ENCODE data around the gene ATP1A2. TPM values are rescaled to one million over a fixed set of nuclear protein-coding genes. Genes with fewer than 3 reads are reported as not detected.

The ATP1A2 gene
- total and polyA plus RNA-seq, 3 donors from 2014 or later = 13.2 to 27.9 (median 14.2) TPM

DNA sequence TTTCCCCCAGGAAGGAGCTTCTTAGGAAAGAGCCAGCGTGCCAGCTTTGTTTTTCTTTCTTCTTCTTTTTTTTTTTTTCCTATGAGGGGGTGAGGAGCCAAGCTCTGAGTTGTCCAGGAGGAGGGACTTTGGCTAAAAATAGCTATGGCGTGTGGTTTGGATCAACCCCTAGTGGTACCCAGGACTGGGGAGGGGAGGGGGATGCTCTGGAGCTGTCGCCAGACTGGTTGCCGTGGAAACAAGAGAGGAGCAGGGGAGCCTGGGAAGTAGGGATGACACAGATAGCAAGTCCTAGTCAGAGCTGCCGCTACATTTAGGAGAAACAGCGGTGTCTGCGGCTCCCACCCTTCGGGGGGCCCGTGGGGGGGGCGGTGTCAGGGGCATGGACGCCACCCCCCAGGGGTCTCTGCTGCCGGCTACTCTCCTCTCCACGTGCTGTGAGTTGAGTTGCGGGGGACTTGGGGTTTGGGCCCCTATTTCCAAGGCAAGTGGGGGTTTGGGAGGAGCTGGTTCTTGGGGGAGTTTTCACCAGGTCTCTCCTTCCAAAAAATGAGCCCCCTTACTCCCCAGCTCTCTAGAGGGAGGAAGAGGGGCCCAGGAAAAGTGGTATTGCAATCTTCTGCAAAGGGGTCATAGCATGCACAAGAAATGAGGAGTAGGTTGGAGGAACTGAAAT is 34.2 kb upstream of the ATP1A2 start, which contains the start of gene KCNJ9:
TSS of gene KCNJ9 (plus strand) at position 278 of the 676 bp plus-strand sequence. CDS start 2,493 bp downstream, outside the sequence.
- Histone ChIP-seq H3K36me3 (ENCODE audit: low read depth, missing control alignments) (no peaks in the 10 kb centered on the region), H3K27me3 (no peaks in the 10 kb centered on the region), H3K4me1 (no peaks in the 10 kb centered on the region), H3K27ac (no peak within 1 kb of the TSS), H3K4me3 (no peak within 1 kb of the TSS), H3K9me3 (no peaks in the 10 kb centered on the region)
- 33 to 34% methylated on average over 13 to 14 of the region's 14 CpGs for WGBS, 2 donors
- no peak for DNase-seq
- intact Hi-C loops (cut with DNase I; ENCODE audit: low total_unique reads) = no loop called here
- TF ChIP-seq, protein P1, sequence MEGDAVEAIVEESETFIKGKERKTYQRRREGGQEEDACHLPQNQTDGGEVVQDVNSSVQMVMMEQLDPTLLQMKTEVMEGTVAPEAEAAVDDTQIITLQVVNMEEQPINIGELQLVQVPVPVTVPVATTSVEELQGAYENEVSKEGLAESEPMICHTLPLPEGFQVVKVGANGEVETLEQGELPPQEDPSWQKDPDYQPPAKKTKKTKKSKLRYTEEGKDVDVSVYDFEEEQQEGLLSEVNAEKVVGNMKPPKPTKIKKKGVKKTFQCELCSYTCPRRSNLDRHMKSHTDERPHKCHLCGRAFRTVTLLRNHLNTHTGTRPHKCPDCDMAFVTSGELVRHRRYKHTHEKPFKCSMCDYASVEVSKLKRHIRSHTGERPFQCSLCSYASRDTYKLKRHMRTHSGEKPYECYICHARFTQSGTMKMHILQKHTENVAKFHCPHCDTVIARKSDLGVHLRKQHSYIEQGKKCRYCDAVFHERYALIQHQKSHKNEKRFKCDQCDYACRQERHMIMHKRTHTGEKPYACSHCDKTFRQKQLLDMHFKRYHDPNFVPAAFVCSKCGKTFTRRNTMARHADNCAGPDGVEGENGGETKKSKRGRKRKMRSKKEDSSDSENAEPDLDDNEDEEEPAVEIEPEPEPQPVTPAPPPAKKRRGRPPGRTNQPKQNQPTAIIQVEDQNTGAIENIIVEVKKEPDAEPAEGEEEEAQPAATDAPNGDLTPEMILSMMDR (IDR thresholded peaks at IDR 0.05) = no peak
- TF ChIP-seq POLR2A (IDR thresholded peaks at IDR 0.05) = no peak

DNA sequence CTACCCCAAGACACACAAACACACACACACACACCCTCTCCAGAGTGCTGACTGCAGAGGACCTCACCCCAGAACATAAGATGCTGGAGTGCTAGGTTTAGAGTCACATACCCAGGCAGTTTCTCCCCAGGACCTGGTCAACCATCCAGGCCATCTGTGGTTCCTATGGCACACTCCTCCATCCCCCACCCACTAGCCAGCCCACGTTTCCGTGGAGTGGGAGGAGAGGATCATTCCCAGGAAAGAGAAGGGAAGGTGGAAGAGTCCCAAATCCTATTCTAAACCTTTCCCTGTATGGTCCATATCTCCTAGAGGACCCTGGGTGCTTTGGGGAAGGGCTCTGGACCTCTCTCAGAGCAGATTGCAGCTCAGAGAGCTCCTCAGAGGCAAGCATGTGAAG is 33.1 kb upstream of the ATP1A2 start:
- intact Hi-C loops (cut with DNase I; ENCODE audit: low total_unique reads) = no loop called here
- H3K36me3 ChIP-seq (ENCODE audit: low read depth, missing control alignments) = no peaks in the 10 kb centered on the region
- no peak overlapping the region for H3K27ac ChIP-seq
- H3K4me1 ChIP-seq = no peaks in the 10 kb centered on the region
- no peak for TF ChIP-seq POLR2A (IDR thresholded peaks at IDR 0.05)
- TF ChIP-seq, protein P1 (IDR thresholded peaks at IDR 0.05) = no peak
- no peaks in the 10 kb centered on the region for H3K27me3 ChIP-seq
- no peaks in the 10 kb centered on the region for H3K9me3 ChIP-seq
- DNase-seq = no peak
- 61 to 68% methylated on average over 2 of the region's 2 CpGs for WGBS, 2 donors
- H3K4me3 ChIP-seq = no peak overlapping the region

DNA sequence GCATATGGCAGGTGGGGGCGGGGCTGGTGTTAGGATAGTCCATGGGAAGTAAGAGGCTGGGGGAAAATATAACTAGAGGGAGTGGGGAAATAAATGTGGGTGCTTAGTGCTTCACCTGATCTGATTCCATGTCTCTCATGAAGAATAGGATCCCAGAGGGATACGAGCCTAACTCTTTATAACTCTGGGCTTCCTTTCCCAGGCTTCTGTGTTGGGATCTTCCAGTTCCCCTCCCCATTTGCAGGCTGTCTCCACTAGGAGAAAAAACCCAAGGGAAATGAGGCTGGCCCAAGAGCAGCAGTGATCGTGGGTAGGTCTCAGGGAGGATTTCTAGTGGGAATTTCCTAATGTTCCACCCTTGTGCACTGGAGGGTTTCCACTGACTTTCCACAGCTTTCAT is 32.6 kb upstream of the ATP1A2 start:
- no peaks in the 10 kb centered on the region for H3K27me3 ChIP-seq
- H3K9me3 ChIP-seq = no peaks in the 10 kb centered on the region
- 60 to 65% methylated on average over 3 of the region's 3 CpGs for WGBS, 2 donors
- TF ChIP-seq, protein P1 (IDR thresholded peaks at IDR 0.05) = no peak
- TF ChIP-seq POLR2A (IDR thresholded peaks at IDR 0.05) = no peak
- no peak overlapping the region for H3K27ac ChIP-seq
- DNase-seq = no peak
- no peak overlapping the region for H3K4me3 ChIP-seq
- H3K4me1 ChIP-seq = no peaks in the 10 kb centered on the region
- no peaks in the 10 kb centered on the region for H3K36me3 ChIP-seq (ENCODE audit: low read depth, missing control alignments)
- intact Hi-C loops (cut with DNase I; ENCODE audit: low total_unique reads) = no loop called here

DNA sequence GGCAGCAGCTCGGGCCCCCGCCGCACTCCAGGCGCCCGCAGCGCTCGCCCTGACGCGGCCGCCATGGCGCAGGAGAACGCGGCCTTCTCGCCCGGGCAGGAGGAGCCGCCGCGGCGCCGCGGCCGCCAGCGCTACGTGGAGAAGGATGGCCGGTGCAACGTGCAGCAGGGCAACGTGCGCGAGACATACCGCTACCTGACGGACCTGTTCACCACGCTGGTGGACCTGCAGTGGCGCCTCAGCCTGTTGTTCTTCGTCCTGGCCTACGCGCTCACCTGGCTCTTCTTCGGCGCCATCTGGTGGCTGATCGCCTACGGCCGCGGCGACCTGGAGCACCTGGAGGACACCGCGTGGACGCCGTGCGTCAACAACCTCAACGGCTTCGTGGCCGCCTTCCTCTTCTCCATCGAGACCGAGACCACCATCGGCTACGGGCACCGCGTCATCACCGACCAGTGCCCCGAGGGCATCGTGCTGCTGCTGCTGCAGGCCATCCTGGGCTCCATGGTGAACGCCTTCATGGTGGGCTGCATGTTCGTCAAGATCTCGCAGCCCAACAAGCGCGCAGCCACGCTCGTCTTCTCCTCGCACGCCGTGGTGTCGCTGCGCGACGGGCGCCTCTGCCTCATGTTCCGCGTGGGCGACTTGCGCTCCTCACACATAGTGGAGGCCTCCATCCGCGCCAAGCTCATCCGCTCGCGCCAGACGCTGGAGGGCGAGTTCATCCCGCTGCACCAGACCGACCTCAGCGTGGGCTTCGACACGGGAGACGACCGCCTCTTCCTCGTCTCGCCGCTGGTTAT is 31.4 kb upstream of the ATP1A2 start:
- WGBS, 2 donors = 21 to 26% methylated on average over 10 to 92 of the region's 96 CpGs
- peak overlapping the region; percentile 36 for H3K4me3 ChIP-seq
- H3K27me3 ChIP-seq = no peaks in the 10 kb centered on the region
- H3K9me3 ChIP-seq = no peaks in the 10 kb centered on the region
- peak; percentile 80 for DNase-seq
- no peaks in the 10 kb centered on the region for H3K36me3 ChIP-seq (ENCODE audit: low read depth, missing control alignments)
- H3K27ac ChIP-seq = no peak overlapping the region
- TF ChIP-seq, protein P1 (IDR thresholded peaks at IDR 0.05) = peak in 2 of 3 experiments; percentile 39 to 52
- no peak for TF ChIP-seq POLR2A (IDR thresholded peaks at IDR 0.05)
- no peaks in the 10 kb centered on the region for H3K4me1 ChIP-seq
- intact Hi-C loops (cut with DNase I; ENCODE audit: low total_unique reads) = no loop called here
